NCI-H226 (cell line): ENCODE results near the gene EMC1.
A peak's percentile ranks its signal among the peaks of the same experiment; 100 is the strongest.
"Not testable (repeated sequence)": the region's sequence is repeated elsewhere in the genome, so short reads cannot be mapped to it uniquely, and the experiment has no call there.

ENCODE experiments used
- DNase-seq: peaks from one replicate; pipeline ENCODE4 v3.0.0-alpha.2; 2015

Gene EMC1

GRCh38 chr1:19187852-19188251, 63.5 kb downstream of the EMC1 start:
- no peak for DNase-seq

- DNase-seq = no peak
Measured at GRCh38 chr1:19186001-19186400, 65.3 kb downstream of the EMC1 start.

- no peak for DNase-seq
Measured at GRCh38 chr1:19182223-19182622, 69.1 kb downstream of the EMC1 start.

GRCh38 chr1:19180265-19180657, 71.1 kb downstream of the EMC1 start:
- not testable (repeated sequence) for DNase-seq

GRCh38 chr1:19179597-19180264, 71.6 kb downstream of the EMC1 start:
- DNase-seq = peak; percentile 2

GRCh38 chr1:19178734-19179398, 72.5 kb downstream of the EMC1 start:
- DNase-seq = no peak

GRCh38 chr1:19177811-19178210, 73.5 kb downstream of the EMC1 start:
- no peak for DNase-seq

GRCh38 chr1:19169642-19170041, 81.7 kb downstream of the EMC1 start:
- DNase-seq = no peak

GRCh38 chr1:19167140-19167539, 84.2 kb downstream of the EMC1 start:
- no peak for DNase-seq

- DNase-seq = no peak
Measured at GRCh38 chr1:19166066-19166465, 85.3 kb downstream of the EMC1 start.
